Lower leg skin (tissue), 4 donors: ENCODE data around the gene SPEG. TPM values are rescaled to one million over a fixed set of nuclear protein-coding genes. Genes with fewer than 3 reads are reported as not detected.

ENCODE experiments used
- DNase-seq, 2 donors: peaks; one replicate each; pipeline ENCODE4 v3.0.0-alpha.2; 2019; ENCODE audit warnings: low spot score in 2 of 2
- H3K4me3 ChIP-seq: fragments of 200-600 bp; sonication (generic); 2 replicates; pipeline ENCODE4 v1.5.1; 2017; ENCODE audit warnings: mild to moderate bottlenecking, low read depth; ENCODE audit not compliant: poor library complexity, severe bottlenecking
- POLR2A ChIP-seq, 2 donors: fragments of 450-650 bp; IDR thresholded peaks; one replicate each; pipeline ENCODE4 v1.6.1; 2016 to 2017; ENCODE audit warnings: antibody characterized with exemption in 2 of 2, mild to moderate bottlenecking in 1 of 2, moderate library complexity in 1 of 2
- WGBS, 2 donors: methylation state at CpG; one replicate each; pipeline ENCODE4 v1.1.5; 2018; 5-methylcytosine and 5-hydroxymethylcytosine counted together
- intact Hi-C: fragments of 100-400 bp; cut with DNase I; formaldehyde crosslinking; loops from one replicate; pipeline ENCODE4 v1.15.0; 2023; ENCODE audit warnings: low total_unique reads
- total RNA-seq, 4 donors: library from RNA; depleted of rRNA; stranded (reverse); fragments of >200 nt; gene quantifications; one replicate each; pipeline ENCODE4 v1.1.0, GENCODE V29; 2016
- TF ChIP-seq, protein P1 (sequence below), 3 donors: fragments of 450-650 bp; IDR thresholded peaks; one replicate each; pipeline ENCODE4 v1.5.1; 2016; ENCODE audit warnings: antibody characterized with exemption in 3 of 3, mild to moderate bottlenecking in 3 of 3, moderate library complexity in 2 of 3

The SPEG gene
- total RNA-seq, 4 donors from 2014 or later: 3.3 to 11.4 (median 5.3) TPM

DNA sequence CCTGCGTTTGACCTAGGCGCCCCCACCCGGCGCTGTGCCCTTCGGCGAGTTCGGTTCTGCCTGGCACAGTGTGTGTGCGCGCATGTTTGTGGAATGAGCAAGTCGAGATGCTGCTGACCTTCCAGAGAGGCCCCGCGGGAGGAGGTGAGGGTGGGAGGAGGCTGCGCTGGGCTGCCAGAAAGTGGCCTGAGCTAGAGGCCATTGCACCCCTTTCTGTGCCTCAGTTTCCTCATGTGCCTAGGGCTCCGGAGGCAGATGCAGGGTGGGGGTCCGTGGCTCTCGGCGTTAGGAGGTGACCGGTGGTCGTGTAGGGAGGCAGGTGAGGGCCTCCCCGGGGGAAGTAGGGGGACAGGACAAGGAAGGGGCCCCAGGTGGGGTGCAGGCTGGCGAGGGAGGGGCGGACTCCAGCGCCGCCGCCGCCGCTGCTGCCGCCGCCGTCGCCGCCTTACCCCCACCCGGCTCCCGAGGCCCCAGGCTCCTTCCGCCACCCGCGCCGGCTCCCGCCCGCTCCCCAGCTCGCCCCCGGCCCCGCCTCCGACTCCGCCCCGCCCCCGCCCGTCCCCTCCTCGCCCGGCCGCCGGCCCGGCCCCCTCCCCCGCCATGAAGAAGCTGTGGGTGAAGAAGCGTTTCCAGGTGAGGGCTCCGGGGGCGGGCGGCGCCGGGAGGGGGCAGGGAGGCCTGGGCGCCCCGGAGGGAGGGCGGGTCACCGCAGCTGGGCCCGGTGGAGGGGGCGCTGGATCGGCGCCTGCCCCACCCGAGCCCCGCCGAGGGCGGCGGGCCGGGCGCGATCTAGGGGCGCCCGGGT lies 7.0 kb downstream of the SPEG start:
- intact Hi-C loops: no loop called here
- no peak overlapping the region for H3K4me3 ChIP-seq
- no peak for DNase-seq
- TF ChIP-seq, protein P1, sequence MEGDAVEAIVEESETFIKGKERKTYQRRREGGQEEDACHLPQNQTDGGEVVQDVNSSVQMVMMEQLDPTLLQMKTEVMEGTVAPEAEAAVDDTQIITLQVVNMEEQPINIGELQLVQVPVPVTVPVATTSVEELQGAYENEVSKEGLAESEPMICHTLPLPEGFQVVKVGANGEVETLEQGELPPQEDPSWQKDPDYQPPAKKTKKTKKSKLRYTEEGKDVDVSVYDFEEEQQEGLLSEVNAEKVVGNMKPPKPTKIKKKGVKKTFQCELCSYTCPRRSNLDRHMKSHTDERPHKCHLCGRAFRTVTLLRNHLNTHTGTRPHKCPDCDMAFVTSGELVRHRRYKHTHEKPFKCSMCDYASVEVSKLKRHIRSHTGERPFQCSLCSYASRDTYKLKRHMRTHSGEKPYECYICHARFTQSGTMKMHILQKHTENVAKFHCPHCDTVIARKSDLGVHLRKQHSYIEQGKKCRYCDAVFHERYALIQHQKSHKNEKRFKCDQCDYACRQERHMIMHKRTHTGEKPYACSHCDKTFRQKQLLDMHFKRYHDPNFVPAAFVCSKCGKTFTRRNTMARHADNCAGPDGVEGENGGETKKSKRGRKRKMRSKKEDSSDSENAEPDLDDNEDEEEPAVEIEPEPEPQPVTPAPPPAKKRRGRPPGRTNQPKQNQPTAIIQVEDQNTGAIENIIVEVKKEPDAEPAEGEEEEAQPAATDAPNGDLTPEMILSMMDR (IDR thresholded peaks at IDR 0.05): no peak
- no peak for TF ChIP-seq POLR2A (IDR thresholded peaks at IDR 0.05)
- WGBS, 2 donors: 3 to 4% methylated on average over 27 to 49 of the region's 78 CpGs

DNA sequence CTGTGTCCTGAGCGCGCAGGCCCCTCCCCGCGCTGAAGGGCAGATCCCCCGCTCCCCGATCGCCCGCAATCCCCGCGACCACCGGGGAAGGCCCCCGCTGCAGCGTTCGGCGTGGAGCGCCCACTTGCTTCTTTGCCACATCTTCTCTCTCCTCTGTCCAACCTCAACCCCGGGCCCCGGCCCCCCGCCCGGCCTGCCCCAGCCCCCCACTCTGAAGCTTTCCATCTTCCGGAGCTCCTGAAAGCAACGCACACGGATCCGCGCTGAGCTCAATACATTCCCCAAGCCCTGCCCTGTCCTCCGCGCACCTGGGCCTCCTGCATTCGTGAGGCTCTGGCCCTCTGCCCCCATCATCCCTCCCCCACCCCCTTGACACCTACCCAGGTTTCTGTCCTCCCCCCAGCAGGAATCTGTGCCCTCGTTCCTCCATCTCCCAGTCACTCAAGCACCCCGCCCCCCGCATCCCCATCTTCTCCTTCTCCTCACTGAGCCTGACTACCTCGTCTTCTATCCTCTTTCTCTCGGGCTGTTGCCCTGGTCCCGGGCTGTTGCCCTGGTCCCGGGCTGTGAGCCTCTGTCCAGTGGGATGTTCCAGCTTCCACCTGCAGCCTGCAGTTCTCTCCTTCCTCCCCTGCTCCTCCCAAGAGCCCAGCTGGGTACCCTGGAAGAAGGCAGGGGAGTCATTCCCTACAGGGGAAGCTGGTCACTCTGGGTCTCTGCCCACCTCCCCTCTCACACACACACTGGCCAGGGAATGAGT lies 7.8 kb downstream of the SPEG start:
- H3K4me3 ChIP-seq: no peak overlapping the region
- intact Hi-C loops: no loop called here
- WGBS, 2 donors: 8 to 9% methylated on average over 31 of the region's 35 CpGs
- no peak for DNase-seq
- TF ChIP-seq, protein P1 (IDR thresholded peaks at IDR 0.05): no peak
- TF ChIP-seq POLR2A (IDR thresholded peaks at IDR 0.05): no peak

DNA sequence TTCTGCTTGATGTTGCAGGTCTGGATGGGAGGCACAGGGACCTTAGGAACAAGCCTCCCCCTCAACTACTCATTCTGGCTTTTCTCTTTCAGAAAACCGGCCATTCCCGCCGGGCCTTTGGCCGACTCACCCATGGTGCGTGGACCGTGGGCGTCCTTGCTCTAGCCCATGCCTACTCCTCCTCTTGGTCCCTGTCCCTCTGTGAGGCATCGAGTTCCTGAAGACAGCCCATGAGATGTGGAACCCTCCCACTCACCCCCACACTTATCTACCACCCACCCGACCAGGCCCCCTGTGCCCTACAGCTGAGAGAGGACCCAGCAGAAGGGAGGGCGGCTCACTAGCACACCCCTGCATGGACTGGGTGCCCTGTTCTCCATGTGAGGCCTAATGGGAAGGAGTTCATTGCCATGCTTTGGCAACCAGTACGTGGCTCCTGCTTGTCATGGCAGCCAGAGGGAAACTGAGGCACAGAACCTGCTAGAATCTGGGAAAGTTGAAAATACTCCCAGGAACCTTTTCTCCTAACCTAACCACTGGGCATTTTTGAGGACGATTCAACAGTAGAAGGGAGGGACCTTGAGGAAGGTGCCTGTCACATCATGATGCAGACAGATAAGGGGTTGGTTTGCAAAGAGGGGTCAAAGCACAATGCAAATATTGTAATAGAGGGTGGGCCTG lies 8.5 kb downstream of the SPEG start:
- DNase-seq: no peak
- 88 to 91% methylated on average over 12 of the region's 12 CpGs for WGBS, 2 donors
- intact Hi-C loops: no loop called here
- TF ChIP-seq, protein P1 (IDR thresholded peaks at IDR 0.05): no peak
- TF ChIP-seq POLR2A (IDR thresholded peaks at IDR 0.05): no peak
- H3K4me3 ChIP-seq: no peak overlapping the region

DNA sequence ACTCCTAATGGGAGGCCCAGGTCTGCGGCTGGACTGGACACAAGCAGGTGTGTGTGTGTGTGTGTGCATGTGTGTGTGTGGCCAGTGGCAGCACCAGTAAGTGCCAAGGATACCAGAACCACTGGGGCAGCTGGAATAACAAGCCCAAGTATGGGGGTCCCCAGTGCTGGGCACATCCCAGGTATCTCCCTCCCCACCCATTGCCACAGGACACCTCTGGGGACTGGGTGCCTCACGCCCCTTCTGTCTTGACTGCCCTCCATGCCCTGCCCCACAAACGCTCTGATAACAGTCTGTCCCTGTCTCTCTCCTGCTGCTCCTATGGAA lies 9.0 kb downstream of the SPEG start:
- 83 to 90% methylated on average over 3 of the region's 3 CpGs for WGBS, 2 donors
- DNase-seq: no peak
- no peak for TF ChIP-seq POLR2A (IDR thresholded peaks at IDR 0.05)
- TF ChIP-seq, protein P1 (IDR thresholded peaks at IDR 0.05): no peak
- intact Hi-C loops: no loop called here
- no peak overlapping the region for H3K4me3 ChIP-seq

DNA sequence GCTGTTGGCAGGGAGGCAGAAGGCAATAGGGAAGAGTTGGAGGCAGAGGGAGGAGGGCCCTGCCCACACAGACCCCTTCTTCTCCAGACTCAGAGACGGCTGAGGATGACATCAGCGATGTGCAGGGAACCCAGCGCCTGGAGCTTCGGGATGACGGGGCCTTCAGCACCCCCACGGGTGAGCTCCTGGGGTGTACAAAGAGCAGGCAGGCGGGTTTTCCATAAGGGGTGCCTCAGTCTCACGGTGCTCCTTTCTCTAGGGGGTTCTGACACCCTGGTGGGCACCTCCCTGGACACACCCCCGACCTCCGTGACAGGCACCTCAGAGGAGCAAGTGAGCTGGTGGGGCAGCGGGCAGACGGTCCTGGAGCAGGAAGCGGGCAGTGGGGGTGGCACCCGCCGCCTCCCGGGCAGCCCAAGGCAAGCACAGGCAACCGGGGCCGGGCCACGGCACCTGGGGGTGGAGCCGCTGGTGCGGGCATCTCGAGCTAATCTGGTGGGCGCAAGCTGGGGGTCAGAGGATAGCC lies 10.0 kb downstream of the SPEG start:
- intact Hi-C loops: no loop called here
- no peak overlapping the region for H3K4me3 ChIP-seq
- no peak for DNase-seq
- 75 to 80% methylated on average over 16 to 23 of the region's 23 CpGs for WGBS, 2 donors
- TF ChIP-seq POLR2A (IDR thresholded peaks at IDR 0.05): no peak
- TF ChIP-seq, protein P1 (IDR thresholded peaks at IDR 0.05): no peak
